H1 (cell line): Measurements from ENCODE around the gene PPP1R18. TPM values are rescaled to one million over a fixed set of nuclear protein-coding genes. Genes with fewer than 3 reads are reported as not detected.

Experiments used
- ASH2L ChIP-seq: fragments of 200-600, 300-600 bp; sonication (generic); IDR thresholded peaks from one replicate; pipeline ENCODE4 v1.7.1; 2017; ENCODE audit warnings: low read length
- BRCA1 ChIP-seq: IDR thresholded peaks from 2 replicates; pipeline ENCODE4 v1.6.1; 2012; ENCODE audit warnings: low read depth, low read length, improper control_type of control experiment
- CBX5 ChIP-seq: fragments of 300-800, 300-1000 bp; sonication (generic); IDR thresholded peaks from 2 replicates; pipeline ENCODE4 v1.7.1; 2016; ENCODE audit warnings: antibody characterized with exemption, low read length, low read depth
- CHD1 ChIP-seq: IDR thresholded peaks from 2 replicates; pipeline ENCODE4 v1.6.1; 2012; ENCODE audit warnings: low read depth, low read length, improper control_type of control experiment
- EP300 ChIP-seq, 2 experiments: IDR thresholded peaks; 1 replicate in 1 of 2; 2 replicates in 1 of 2; pipeline ENCODE4 v1.6.1; 2011 to 2012; ENCODE audit warnings: low read depth in 2 of 2, low read length in 2 of 2, mild to moderate bottlenecking in 2 of 2, borderline replicate concordance in 1 of 2, inconsistent platforms in 1 of 2, moderate library complexity in 1 of 2
- GTF2F1 ChIP-seq: IDR thresholded peaks from 2 replicates; pipeline ENCODE4 v1.6.1; 2012; ENCODE audit warnings: low read depth, low read length, improper control_type of control experiment, borderline replicate concordance
- SUZ12 ChIP-seq: fragments of 200-600 bp; sonication (generic); IDR thresholded peaks from 2 replicates; pipeline ENCODE4 v1.6.1; 2012; ENCODE audit warnings: mild to moderate bottlenecking, inconsistent platforms, low read length, moderate library complexity, mixed read lengths
- TAF7 ChIP-seq: optimal IDR thresholded peaks from 2 replicates; pipeline ENCODE3; 2011; ENCODE audit warnings: low read depth, mild to moderate bottlenecking, inconsistent platforms, low read length, moderate library complexity, borderline replicate concordance
- polyA plus RNA-seq, 7 experiments: library from polyadenylated mRNA; depleted of rRNA in 3 of 7; stranded (reverse) in 5 of 7; unstranded in 2 of 7; fragments of >200 nt in 5 of 7; fragments of 200-250 nt in 2 of 7; gene quantifications; 1 replicate in 5 of 7; 2 replicates in 1 of 7; 4 replicates in 1 of 7; pipeline versions ENCODE4 v1.2.1 to v1.2.3, GENCODE V29; 2011 to 2013; ENCODE audit warnings: missing spikeins in 2 of 7, mixed read lengths in 2 of 7
- total RNA-seq: library from RNA; stranded (reverse); fragmentation: NEBNext Ultra II Directional; extraction: Animal tissue kit (Norgen Biotek cat#: 25700); gene quantifications from 2 replicates; pipeline ENCODE4 v1.2.1, GENCODE V29; 2021
- TF ChIP-seq, protein P1 (sequence below): IDR thresholded peaks from 2 replicates; pipeline ENCODE4 v1.6.1; 2012; ENCODE audit warnings: inconsistent platforms

PPP1R18 gene
- total and polyA plus RNA-seq, 2 of the 8 experiments (the other 6 are each of a cell fraction or from before 2014, with no cell fraction given) = 25.1 to 29.1 TPM

DNA sequence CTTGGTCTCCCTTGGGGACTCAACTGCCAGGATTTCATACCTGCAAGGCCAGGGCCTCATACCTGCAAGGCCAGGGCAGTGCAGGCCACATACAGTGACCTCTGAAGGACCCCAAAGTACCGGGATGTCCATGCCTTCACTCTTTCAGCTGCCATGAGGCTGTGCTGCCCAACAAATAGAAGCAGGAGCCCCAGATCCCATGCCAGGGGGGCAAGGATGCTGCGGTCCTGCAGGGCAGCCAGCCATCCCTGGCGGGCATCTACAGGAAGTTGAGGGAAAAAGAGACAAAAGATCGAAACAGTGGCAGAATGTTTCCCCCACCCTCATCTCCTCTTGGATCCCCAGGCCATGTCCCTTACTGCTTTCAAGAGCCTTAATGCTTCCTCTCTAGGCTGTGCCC lies 3.5 kb upstream of the PPP1R18 start (continued):
- TF ChIP-seq CHD1 (no peak), ASH2L (no peak), BRCA1 (no peak), TAF7 (no peak), CBX5 (no peak), EP300 (IDR thresholded peaks at IDR 0.05; ENCODE audit: borderline replicate concordance in 1 of 2, low read depth in 2 of 2, low read length in 2 of 2) (no peak), GTF2F1 (no peak), SUZ12 (no peak)
- TF ChIP-seq, protein P1, sequence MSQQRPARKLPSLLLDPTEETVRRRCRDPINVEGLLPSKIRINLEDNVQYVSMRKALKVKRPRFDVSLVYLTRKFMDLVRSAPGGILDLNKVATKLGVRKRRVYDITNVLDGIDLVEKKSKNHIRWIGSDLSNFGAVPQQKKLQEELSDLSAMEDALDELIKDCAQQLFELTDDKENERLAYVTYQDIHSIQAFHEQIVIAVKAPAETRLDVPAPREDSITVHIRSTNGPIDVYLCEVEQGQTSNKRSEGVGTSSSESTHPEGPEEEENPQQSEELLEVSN = no peak
